Kidney (tissue), 14 donors: ENCODE results near the gene KIF25. TPM values are rescaled to one million over a fixed set of nuclear protein-coding genes. Genes with fewer than 3 reads are reported as not detected.

Experiments used
- DNase-seq, 5 donors: peaks; one replicate each; pipeline ENCODE4 v3.0.0-alpha.2; 2013 to 2020
- FAIRE-seq: peaks from 2 replicates; lab custom pipeline; 2012; peaks lifted over from hg19 to GRCh38; lab: Jason Lieb, UNC
- H3K27ac ChIP-seq, 2 donors: one replicate each; pipeline ENCODE4 v1.7.0; 2013; ENCODE audit warnings: low read depth in 2 of 2, low read length in 2 of 2, inconsistent platforms in 1 of 2
- H3K27me3 ChIP-seq: one replicate; pipeline ENCODE4 v1.7.1; 2013; ENCODE audit warnings: low read length, inconsistent platforms; ENCODE audit not compliant: control insufficient read depth, insufficient read depth
- H3K36me3 ChIP-seq, 3 donors: one replicate each; pipeline versions ENCODE4 v1.7.0 to v1.7.1; 2013; ENCODE audit warnings: low read length in 3 of 3, control low read depth in 1 of 3, inconsistent platforms in 1 of 3; ENCODE audit not compliant: insufficient read depth in 3 of 3, control insufficient read depth in 2 of 3
- H3K4me1 ChIP-seq, 3 donors: one replicate each; pipeline versions ENCODE4 v1.7.0 to v1.7.1; 2013; ENCODE audit warnings: low read length in 3 of 3, inconsistent platforms in 1 of 3, low read depth in 1 of 3; ENCODE audit not compliant: control insufficient read depth in 2 of 3, insufficient read depth in 2 of 3
- H3K4me3 ChIP-seq, 3 donors: one replicate each; pipeline versions ENCODE4 v1.7.0 to v1.8.1; 2013; ENCODE audit warnings: low read length in 3 of 3, control low read depth in 1 of 3, inconsistent platforms in 1 of 3
- H3K9ac ChIP-seq, 3 donors: one replicate each; pipeline versions ENCODE4 v1.7.0 to v1.7.1; 2013; ENCODE audit warnings: low read length in 3 of 3, control low read depth in 1 of 3, inconsistent platforms in 1 of 3
- H3K9me3 ChIP-seq, 3 donors: one replicate each; pipeline versions ENCODE4 v1.7.0 to v1.7.1; 2013; ENCODE audit warnings: low read length in 3 of 3, control low read depth in 1 of 3, inconsistent platforms in 1 of 3; ENCODE audit not compliant: control insufficient read depth in 2 of 3, insufficient read depth in 1 of 3
- CTCF ChIP-seq: IDR thresholded peaks from 3 replicates; pipeline ENCODE4 v1.5.1; 2012; ENCODE audit warnings: mild to moderate bottlenecking, moderate library complexity, borderline replicate concordance; ENCODE audit not compliant: insufficient read depth; ENCODE audit errors: extremely low read depth
- intact Hi-C: fragments of 100-400 bp; cut with DNase I; formaldehyde crosslinking; loops from one replicate; pipeline ENCODE4 v1.11.1; 2022
- polyA plus RNA-seq: library from polyadenylated mRNA; stranded (reverse); fragments of 350-450 nt; fragmentation: Illumina TruSeq; extraction: RNeasy Lipid Tissue Mini Kit (QIAGEN cat#74804); gene quantifications from one replicate; pipeline ENCODE4 v1.2.3, GENCODE V29; 2014; ENCODE audit warnings: low read depth, low replicate concordance; ENCODE audit not compliant: insufficient read depth
- total RNA-seq: library from RNA; stranded (reverse); fragmentation: NEBNext Ultra II Directional; extraction: Animal tissue kit (Norgen Biotek cat#: 25700); gene quantifications from one replicate; pipeline ENCODE4 v1.2.1, GENCODE V29; 2021
- donor health status: control.
- donor health status: control.
- donor health status: control.
- donor health status: control.
- donor health status: control.
- donor health status: DM: yes; HTN: yes; CAD: no.
- donor health status: Normal renal cell carcinoma (clear cell type).

Gene KIF25
- total and polyA plus RNA-seq, 2 donors from 2014 or later: not detected

DNA sequence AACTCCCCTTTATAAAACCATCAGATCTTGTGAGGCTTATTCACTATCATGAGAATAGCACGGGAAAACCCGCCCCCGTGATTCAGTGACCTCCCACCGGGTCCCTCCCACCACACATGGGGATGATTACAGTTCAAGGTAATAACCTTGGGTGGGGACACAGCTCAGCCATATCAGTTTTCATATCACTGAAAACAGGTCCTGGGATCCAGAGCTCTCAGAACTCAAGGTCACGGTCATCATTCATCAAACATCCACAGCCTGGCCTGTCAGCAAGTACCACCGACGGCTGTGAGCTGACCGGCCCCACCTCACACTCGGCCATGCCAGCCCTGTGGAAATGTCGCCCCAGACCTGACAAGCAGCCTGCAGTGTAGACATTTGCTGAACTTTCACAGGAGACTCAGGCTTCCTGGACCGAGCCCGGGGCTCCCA is 95.6 kb downstream of the KIF25 start:
- H3K9ac ChIP-seq: no peak overlapping the region
- DNase-seq: peak in 2 of 5 donors; percentile 45 to 64
- H3K4me3 ChIP-seq: no peak overlapping the region
- H3K27me3 ChIP-seq: no peaks in the 10 kb centered on the region
- FAIRE-seq: no peak
- H3K4me1 ChIP-seq: peaks cover 0 to 13% (median 8%) of the 10 kb centered on the region in 3 donors
- H3K9me3 ChIP-seq: no peaks in the 10 kb centered on the region
- intact Hi-C loops: no loop called here
- no peak overlapping the region for H3K27ac ChIP-seq
- no peaks in the 10 kb centered on the region for H3K36me3 ChIP-seq
- no peak for TF ChIP-seq CTCF

- no peak for FAIRE-seq
- no peak for TF ChIP-seq CTCF
Measured at GRCh38 chr6:168093634-168094033, 96.2 kb downstream of the KIF25 start.

More at GRCh38 chr6:168093634-168094033, 96.2 kb downstream of the KIF25 start:
- intact Hi-C loops: no loop called here
- no peaks in the 10 kb centered on the region for H3K27me3 ChIP-seq
- no peak overlapping the region for H3K9ac ChIP-seq
- no peak overlapping the region for H3K27ac ChIP-seq
- H3K4me1 ChIP-seq: peaks cover 0 to 10% (median 6%) of the 10 kb centered on the region in 3 donors
- H3K36me3 ChIP-seq: no peaks in the 10 kb centered on the region
- no peak overlapping the region for H3K4me3 ChIP-seq
- H3K9me3 ChIP-seq: no peaks in the 10 kb centered on the region
- peak in 2 of 5 donors; percentile 20 to 35 for DNase-seq

Other genes with a start within 250 kb of the KIF25 start
- gene AFDN, start 170.8 kb upstream of the KIF25 start, total RNA-seq: 175 TPM
- 21.5 TPM for gene AFDN, start 170.8 kb upstream of the KIF25 start, polyA plus RNA-seq
- gene FRMD1, start 81.5 kb downstream of the KIF25 start, total RNA-seq: 1.1 TPM
- gene FRMD1, start 81.5 kb downstream of the KIF25 start, polyA plus RNA-seq: 7.5 TPM